ENCODE measurements around the gene NAGK. TPM values are rescaled to one million over a fixed set of nuclear protein-coding genes. Genes with fewer than 3 reads are reported as not detected.
A peak's percentile ranks its signal among the peaks of the same experiment; 100 is the strongest.

Gene NAGK
- total RNA-seq (2021; fragmentation: NEBNext Ultra II Directional; extraction: Animal tissue kit (Norgen Biotek cat#: 25700)) (59.9 and 62.2 TPM in 2 replicates), polyA plus RNA-seq (2011; rRNA removed) (57.9 and 67.8 TPM in 2 replicates), polyA minus RNA-seq (2011; rRNA and poly(A)+ RNA removed) (26.1 and 42.8 TPM in 2 replicates)
- 63.9 TPM for polyA plus RNA-seq (2011; cell fraction: cytosol; rRNA removed)
- 75.4 TPM for polyA plus RNA-seq (2011; cell fraction: nucleus; rRNA removed)
- 53.2 to 66.3 TPM (median 60.8 TPM) in 4 replicates for polyA plus RNA-seq (2012, experiment 1 of 2)
- 36.9 TPM for polyA plus RNA-seq (2012, experiment 2 of 2)
- 68.3 TPM for polyA plus RNA-seq (2013, experiment 1 of 2)
- polyA plus RNA-seq (2013, experiment 2 of 2) = 67.6 TPM
- polyA minus RNA-seq (2011; cell fraction: cytosol; rRNA and poly(A)+ RNA removed) = 21.1 TPM
- polyA minus RNA-seq (2011; cell fraction: nucleus; rRNA and poly(A)+ RNA removed) = 40.8 TPM
- long read RNA-seq, experiment 1, transcript NAGK-229 (10 exons, 1,801 nt) = major isoform, 11 of 32 reads
- long read RNA-seq, experiment 1, transcript NAGK-213 (9 exons, 2,986 nt) = minor isoform, 6 of 32 reads
- long read RNA-seq, experiment 1, partial matches to known transcripts = 5 of 32 reads
- long read RNA-seq, experiment 1, other reads (novel, unspliced or antisense) = 2 of 32 reads
- long read RNA-seq, experiment 2, transcript NAGK-202 (9 exons, 2,343 nt) = minor isoform, 5 of 87 reads
- long read RNA-seq, experiment 2, transcript NAGK-229 (10 exons, 1,801 nt) = major isoform, 64 of 87 reads
- long read RNA-seq, experiment 2, partial matches to known transcripts = 6 of 87 reads
- long read RNA-seq, experiment 2, other reads (novel, unspliced or antisense) = 6 of 87 reads

DNA sequence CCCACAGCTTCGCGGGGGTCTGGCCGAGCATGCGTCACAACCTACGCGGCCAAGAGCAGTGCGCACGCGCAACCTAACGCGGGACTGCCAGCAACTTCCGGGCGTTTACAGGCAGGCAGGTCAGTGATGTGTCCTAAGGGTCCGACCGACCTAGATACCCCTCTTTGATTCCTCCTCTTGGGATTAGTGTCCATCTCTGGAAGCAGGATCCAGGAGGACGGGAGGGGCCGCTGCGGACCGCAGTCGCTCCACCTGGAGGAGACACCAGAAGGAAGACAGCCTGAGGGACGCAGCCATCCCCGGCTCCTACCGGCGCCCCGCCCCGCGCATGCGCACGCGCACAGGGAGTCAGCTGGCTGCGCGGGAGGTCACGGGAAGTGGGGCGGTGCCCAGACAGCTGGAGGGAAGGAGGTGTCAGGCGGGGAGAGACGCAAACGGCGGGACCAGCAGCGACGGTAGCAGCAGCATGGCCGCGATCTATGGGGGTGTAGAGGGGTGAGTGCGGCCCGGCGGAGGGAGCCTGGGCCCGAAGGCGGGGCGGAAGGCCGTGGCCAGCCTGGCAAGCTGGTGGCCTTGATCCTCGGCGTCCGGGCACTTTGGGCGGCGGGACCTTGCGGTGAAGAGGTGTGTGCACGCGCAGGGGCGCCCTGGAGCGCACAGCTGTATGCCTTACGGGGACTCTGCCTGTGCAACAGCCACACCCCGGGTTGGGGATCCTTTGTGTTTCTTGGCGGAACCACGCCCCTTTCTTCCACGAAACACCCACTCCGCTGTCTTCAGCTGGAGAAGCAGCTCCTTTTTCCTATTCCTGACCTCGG lies at the start of gene NAGK:
NAGK (plus strand) TSS at position 431 of the 818 bp plus-strand sequence; CDS start at position 467, 36 bp downstream.
- Histone ChIP-seq H2BK15ac (ENCODE audit: low read length) (no peak within 1 kb of the TSS), H3K4me2 (ENCODE audit: insufficient read depth in 1 of 2, low read depth in 2 of 2, low read length in 2 of 2) (peak within 1 kb of the TSS; percentile 88 to 94), H3K4ac (replicated peaks; ENCODE audit: insufficient read length, low read depth, low read length) (no peak within 1 kb of the TSS), H3K14ac (ENCODE audit: insufficient read length) (no peak within 1 kb of the TSS), H3K79me2 (ENCODE audit: control insufficient read depth in 1 of 2, insufficient read depth in 2 of 2, low read length in 2 of 2) (peaks cover 3 to 23% of the 10 kb centered on the region in 2 experiments; a peak in 3 of 4 replicates), H2BK20ac (ENCODE audit: low read length) (no peak within 1 kb of the TSS), H3K23me2 (ENCODE audit: low read depth, low read length) (peaks cover 13% of the 10 kb centered on the region), H3K4me1 (replicated peaks in 1 of 4; ENCODE audit: control insufficient read depth in 3 of 4, insufficient read depth in 4 of 4, low read length in 3 of 4) (peaks cover 0 to 6% (median 1%) of the 10 kb centered on the region in 4 experiments; a peak in 4 of 7 replicates), H4K91ac (replicated peaks; ENCODE audit: insufficient read length, low read length) (no peak within 1 kb of the TSS), H3K9ac (replicated peaks in 1 of 4; ENCODE audit: extremely low read depth in 1 of 4, low read depth in 3 of 4, low read length in 3 of 4) (peak within 1 kb of the TSS; percentile 40 to 82 (median 74)), H3K27me3 (replicated peaks in 1 of 4; ENCODE audit: control insufficient read depth in 3 of 4, extremely low read depth in 1 of 4, insufficient read depth in 3 of 4, low read length in 3 of 4) (no peaks in the 10 kb centered on the region), H3K9me3 (ENCODE audit: insufficient read depth in 2 of 2, low read depth in 1 of 2, low read length in 1 of 2) (no peaks in the 10 kb centered on the region), H2BK5ac (ENCODE audit: low read depth, low read length) (peak within 1 kb of the TSS; percentile 37; the same call in 1 of the 2 replicates), H3K79me1 (ENCODE audit: low read depth, low read length) (peaks cover 2% of the 10 kb centered on the region; the same call in 1 of the 2 replicates), H4K5ac (ENCODE audit: insufficient read length, low read depth, low read length) (peak within 1 kb of the TSS; percentile 98), H3K4me3 (ENCODE audit: extremely low read depth in 1 of 4, insufficient read depth in 2 of 4, low read depth in 3 of 4, low read length in 4 of 4) (peak within 1 kb of the TSS; percentile 60 to 96 (median 82)), H3K56ac (replicated peaks; ENCODE audit: insufficient read length, low read depth, low read length) (peak within 1 kb of the TSS; percentile 38), H4K8ac (ENCODE audit: extremely low read depth, insufficient read depth, low read length) (peak within 1 kb of the TSS; percentile 88), H2AK5ac (ENCODE audit: low read depth, low read length) (no peak within 1 kb of the TSS), H2BK12ac (ENCODE audit: low read depth, low read length) (no peak within 1 kb of the TSS), H3K18ac (ENCODE audit: extremely low read depth, low read length) (peak within 1 kb of the TSS; percentile 93), H2AFZ (ENCODE audit: low read length) (peak within 1 kb of the TSS; percentile 81), H3K23ac (ENCODE audit: insufficient read length) (no peak within 1 kb of the TSS), H2BK120ac (replicated peaks; ENCODE audit: low read depth, low read length) (no peak within 1 kb of the TSS), H3K36me3 (ENCODE audit: control insufficient read depth in 2 of 4, insufficient read depth in 4 of 4, low read length in 3 of 4) (peaks cover under 1 to 2% (median 1%) of the 10 kb centered on the region in 4 experiments; a peak in 5 of 8 replicates), H4K20me1 (replicated peaks in 1 of 2; ENCODE audit: control insufficient read depth in 1 of 2, insufficient read depth in 2 of 2, low read length in 2 of 2) (peaks cover 0 to 2% of the 10 kb centered on the region in 2 experiments), H3K27ac (ENCODE audit: low read depth, low read length) (peak within 1 kb of the TSS; percentile 78)
- POLR2A ChIA-PET (ENCODE audit: partially characterized antibody) = interaction anchor here (0.6 to 2.3 kb wide), 15 partner anchors 8 to 81 kb away, joined by 3 to 10 read pairs (median 4); partner anchors contain the start of genes MCEE and MPHOSPH10
- whole genome bisulfite sequencing, 2 experiments (ENCODE audit: extremely low coverage in 1 of 2, insufficient coverage in 1 of 2, insufficient read length in 1 of 2, insufficient replicate concordance in 2 of 2, low coverage in 1 of 2, low lambda C conversion rate in 2 of 2, missing lambda C conversion rate in 1 of 2) = 1% methylated on average over 61 of the region's 66 CpGs; no CpG with 5 or more reads in 1 of the 2 experiments
- CTCF ChIA-PET (ENCODE audit: partially characterized antibody) = interaction anchor here (0.5 to 7.7 kb wide), 18 partner anchors 9 to 757 kb away, joined by 3 to 100 read pairs (median 4); partner anchors contain the start of genes MCEE and MPHOSPH10
- DNase-seq (ENCODE audit: low read depth in 1 of 2, low spot score in 2 of 2) (peak; percentile 86 to 98), FAIRE-seq (no peak)
- TF ChIP-seq KDM5A (IDR thresholded peaks at IDR 0.05; ENCODE audit: low read length) = no peak; the same call in 1 of the 2 replicates
- peak; percentile 86 for TF ChIP-seq CTBP2 (IDR thresholded peaks at IDR 0.05; ENCODE audit: borderline replicate concordance, insufficient read depth, insufficient read length, low read length)
- TF ChIP-seq PHF8 (conservative IDR thresholded peaks at IDR 0.05; ENCODE audit: low read depth, low read length) = peak; percentile 100
- no peak for TF ChIP-seq SP2 (IDR thresholded peaks at IDR 0.05; ENCODE audit: low read length)
- TF ChIP-seq EP300 (IDR thresholded peaks at IDR 0.05; ENCODE audit: borderline replicate concordance in 1 of 2, low read depth in 2 of 2, low read length in 2 of 2) = peak in 1 of 2 experiments; percentile 3; a peak in 1 of 3 replicates
- peak; percentile 85 to 98 for TF ChIP-seq POLR2A (IDR thresholded peaks at IDR 0.05; ENCODE audit: control extremely low read depth in 1 of 2, low read depth in 2 of 2, low read length in 2 of 2)
- TF ChIP-seq BACH1 (IDR thresholded peaks at IDR 0.05; ENCODE audit: low read length) = no peak

All from H1 (cell line).